Fibroblast of skin of left quadriceps (primary cell): ENCODE measurements around the gene MRTFB.
"Not testable (repeated sequence)": the region's sequence is repeated elsewhere in the genome, so short reads cannot be mapped to it uniquely, and the experiment has no call there.

Experiments
- DNase-seq, 2 experiments: peaks; one replicate each; pipeline ENCODE4 v3.0.0-alpha.2; 2013; ENCODE audit warnings: low read depth in 2 of 2

The MRTFB gene

DNA sequence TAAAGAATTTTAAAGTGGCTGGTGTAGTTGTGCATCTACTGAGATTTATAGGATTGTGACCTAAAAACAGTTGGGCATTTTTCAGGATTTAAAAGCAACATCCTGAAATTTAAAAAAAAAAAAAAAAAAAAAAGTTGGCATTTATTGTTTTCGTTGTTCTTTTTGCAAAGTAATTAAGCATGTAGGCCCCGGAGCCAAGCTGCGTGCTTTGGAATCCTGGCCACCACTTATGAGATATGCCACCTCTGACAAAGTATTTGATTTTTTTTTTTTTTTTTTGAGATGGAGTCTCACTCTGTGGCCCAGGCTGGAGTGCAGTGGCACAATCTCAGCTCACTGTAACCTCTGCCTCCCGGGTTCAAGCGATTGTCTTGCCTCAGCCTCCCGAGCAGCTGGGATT, 112.8 kb downstream of the MRTFB start:
- DNase-seq = not testable (repeated sequence)

DNA sequence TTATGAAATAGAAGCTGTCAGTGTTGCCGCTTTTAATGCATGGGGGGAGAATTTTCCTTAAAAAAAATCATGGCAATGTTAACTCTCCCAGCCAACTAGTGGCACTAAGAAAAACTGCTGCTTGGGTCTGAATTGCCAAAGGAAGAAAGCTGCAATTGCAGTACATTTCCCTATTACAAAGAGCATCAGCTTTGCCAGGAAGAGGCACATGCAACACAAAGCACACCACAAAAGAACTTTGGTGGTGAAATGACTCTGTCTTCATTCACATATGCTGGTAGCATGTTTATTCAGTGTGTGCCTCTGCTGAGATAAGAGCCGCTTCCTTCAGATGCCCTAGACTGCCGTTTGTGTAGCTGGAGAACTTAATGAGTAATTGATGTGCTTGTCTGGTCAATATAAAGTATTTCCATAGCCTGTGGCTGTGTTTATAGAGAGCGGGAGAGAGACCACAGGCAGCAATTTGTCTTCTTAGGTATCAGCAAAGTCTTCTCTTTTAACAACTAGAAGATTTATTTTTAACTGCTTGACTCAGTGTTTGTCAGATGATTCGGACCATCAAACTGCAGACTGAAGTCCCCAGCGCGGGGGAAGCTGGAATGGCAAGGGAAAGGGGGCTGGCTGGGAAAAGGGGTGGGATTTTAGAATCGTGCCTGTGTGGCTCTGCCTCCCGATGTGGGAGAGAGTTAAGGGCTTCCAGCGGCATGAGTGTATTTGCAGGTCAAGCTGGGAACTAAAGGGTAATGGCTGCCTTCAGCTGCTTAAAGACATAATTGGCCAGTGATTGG, 115.1 kb downstream of the MRTFB start:
- peak; percentile 67 to 75 for DNase-seq

DNA sequence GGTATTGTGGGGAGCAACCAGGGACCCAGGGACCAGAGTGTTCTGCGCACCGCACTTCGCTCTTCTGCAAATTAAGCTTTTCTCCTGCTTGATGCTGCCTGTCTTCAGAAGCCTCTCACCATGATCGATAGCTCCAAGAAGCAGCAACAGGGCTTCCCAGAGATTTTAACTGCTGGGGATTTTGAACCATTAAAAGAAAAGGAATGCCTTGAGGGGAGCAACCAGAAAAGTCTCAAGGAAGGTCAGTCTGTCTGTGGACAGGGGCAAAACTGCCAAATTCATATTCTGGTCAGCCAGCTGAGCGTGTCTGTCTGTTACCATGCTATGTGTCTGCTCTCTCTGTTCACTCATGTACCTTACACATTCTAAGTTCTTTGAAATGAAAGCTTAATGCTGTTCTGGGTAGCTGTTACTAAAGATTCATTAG, 115.7 kb downstream of the MRTFB start:
- DNase-seq = no peak

DNA sequence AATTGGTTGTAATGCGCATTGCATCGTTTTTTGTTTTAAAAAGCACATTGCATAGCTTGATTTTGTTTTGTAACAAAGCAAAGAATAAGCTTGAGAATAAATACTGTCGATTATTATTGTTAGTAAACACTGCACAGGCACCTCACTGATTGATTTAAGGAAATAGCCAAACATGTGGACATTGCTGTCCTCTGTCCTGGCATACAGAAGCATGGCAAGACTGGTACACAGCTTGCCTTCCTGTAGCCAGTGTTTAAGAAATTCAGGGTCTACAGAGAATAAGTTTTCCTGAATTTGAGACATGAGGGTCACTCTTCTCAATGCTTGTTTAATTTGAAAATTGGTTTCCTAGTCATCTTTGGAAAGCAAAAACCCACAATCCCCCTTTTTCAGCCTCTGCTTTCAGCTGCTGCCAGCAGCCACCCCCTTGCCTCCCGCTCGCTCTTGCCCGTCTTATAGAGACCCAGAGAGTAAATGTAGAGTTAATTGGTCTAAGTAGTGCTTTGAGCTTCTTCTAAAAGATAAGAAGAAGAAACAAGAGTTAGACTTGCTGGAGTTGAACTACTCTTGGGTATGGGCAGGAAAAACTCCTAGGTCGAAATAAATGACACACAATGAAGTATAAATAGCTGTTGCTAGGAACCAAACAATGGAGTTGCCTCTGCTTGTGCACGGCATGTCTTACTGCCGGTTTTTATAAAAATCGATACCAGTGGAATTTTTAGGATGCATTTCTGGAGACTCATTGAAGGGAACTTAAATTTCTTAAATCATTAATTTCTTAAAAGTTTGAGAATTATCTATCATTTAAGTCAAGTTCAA, 116.6 kb downstream of the MRTFB start:
- DNase-seq = no peak

DNA sequence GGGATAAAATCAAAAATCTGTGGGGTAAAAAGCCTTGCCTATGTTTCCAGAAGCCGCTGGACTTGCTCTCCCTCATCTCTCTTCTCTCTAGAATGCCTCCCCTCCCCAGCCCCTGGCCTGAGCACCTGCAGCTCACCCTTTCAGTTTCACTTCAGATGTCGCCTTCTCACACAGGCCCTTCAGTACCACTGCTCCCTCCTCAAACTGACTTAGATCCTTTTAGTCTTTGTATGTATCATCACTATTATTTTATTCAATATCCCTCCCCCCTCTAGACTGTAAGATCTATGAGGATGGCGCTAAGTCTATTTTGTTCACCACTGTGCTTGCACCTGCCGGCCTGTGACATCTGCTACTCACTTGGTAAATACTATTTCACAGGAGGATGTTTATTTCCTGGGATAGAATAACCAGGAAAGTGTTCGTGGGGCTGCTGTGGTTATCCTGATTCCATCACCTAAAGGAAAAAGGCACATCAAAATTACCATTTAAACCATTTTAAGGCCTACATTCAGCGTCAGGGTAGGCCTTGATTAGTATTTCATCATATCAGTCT, 122.3 kb downstream of the MRTFB start:
- DNase-seq = no peak

DNA sequence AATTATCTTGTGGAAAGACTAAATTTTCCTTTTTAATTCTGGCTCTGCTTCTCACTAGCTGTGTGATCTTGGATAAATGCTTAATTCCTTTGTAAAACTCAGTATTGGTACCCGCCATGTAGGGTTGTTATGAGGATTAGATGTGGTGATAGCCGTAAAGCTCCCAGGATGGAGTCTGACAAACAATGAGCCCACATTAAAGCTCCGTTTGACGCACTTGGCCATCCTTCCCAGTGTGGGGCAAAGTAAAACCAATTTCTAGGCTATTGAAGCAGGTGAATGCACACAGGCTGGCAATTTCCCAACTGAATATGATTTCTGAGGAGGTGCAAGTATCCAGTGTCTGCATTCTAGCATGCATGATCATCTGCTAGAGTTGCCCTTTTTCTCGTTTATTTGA, 123.6 kb downstream of the MRTFB start:
- no peak for DNase-seq

DNA sequence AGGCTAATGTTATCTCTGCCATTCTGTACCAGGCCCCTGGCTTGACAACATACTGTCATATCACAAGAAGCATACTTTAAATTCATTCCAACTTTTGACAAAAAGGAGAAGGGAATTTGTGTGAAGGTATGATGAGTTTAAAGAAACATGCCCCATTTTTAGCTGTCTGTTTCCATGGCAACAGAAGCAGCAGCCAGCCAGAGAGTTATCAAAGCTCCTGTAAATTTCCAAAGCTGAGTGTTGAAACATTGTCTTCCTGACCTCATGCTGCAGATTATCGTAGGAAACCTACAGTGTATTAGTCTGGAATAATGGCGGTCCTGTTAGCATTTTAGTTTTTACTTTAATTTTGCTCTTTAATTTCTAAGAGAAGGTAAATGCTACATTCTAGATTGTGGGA, 124.9 kb downstream of the MRTFB start:
- DNase-seq = no peak

DNA sequence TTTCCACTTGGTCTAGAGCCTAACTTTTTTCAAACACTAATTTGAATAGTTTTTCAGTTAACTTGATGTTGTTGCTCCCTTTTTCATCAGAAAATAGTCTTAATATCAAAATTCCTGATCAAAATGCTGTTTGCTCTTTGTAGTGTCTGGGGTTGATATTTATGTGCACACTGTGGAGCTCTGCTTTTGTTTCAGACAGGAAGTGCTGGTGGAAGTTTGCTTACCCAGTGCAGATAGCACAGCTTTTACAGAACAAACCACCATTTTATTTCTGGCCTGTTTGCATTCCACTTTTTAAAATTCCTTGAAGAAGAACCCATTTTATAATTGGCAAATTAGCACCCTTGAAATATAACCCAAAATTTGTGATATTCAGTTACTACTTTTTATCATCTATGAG, 125.4 kb downstream of the MRTFB start:
- DNase-seq = no peak

DNA sequence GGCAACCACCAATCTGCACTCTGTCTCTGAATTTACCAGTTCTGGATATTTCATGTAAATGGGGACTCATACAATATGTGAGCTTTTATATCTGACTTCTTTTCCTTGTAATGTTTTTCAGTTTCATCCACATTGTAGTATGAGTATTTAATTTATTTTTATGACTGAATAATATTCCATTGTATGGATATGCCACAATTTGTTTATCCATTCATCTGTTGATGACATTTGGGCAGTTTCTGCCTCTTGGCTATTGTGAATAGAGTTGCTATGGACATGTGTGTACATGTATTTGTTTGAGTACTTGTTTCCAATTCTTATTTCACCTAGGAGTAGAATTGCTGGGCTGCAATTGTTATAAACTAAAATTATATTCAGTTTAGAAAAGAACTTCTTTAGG, 126.9 kb downstream of the MRTFB start:
- no peak for DNase-seq

DNA sequence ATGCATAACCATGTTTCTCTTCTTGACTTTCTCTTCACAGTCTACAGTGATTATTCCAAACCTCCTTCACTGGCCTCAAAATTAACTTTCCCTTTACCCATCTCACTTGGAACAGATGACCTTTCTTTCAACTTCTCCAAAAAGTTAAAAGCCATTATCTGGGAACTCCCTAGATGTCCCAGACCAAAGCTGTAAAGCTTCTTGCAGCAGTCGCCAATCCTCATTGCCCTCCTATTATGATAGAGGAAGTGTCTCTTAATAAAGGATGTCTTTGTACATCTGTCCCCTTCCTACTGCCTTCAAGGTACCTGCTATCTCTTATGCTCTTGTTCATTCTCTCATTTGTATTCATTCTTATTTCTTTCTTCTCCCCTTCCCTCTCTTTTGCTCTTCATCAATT, 127.5 kb downstream of the MRTFB start:
- no peak for DNase-seq

DNA sequence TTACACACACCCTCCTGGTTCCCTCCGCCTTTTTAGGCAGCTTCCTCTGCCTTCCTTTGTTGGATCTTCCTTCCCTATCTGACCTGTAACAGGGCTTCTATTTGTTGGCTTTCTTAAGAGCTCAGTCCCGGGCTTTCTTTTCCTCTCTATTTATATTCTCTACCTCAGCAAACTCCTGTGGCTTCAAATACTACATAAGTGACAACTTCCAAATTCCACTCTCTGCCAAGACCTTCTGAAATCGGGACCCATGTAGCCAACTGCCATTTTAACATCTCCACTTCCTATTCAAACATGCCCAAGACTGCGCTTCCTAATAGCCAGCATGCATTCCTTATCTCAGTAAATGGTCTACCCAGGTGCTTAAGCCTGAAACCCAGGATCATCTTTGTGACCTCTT, 128.1 kb downstream of the MRTFB start:
- DNase-seq = no peak

DNA sequence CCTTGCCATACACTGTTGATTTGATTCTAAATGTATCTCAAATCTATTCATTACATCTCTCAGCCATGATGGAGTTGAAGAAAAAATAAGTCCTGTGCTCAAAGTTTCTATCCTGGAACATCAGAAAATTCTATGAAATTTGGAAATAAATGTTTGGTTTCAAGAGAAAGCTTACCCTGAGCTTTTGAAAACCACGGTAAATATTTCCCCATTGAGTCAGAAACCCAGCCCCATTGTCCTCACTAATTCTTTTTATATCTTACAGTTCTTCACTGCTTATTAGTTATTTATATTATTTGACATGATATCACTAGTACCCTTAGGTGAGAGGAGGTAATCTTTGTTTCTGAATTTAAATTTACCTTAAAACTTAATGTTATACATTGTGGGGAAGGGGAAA, 128.5 kb downstream of the MRTFB start:
- DNase-seq = peak in 1 of 2 experiments; percentile 11

DNA sequence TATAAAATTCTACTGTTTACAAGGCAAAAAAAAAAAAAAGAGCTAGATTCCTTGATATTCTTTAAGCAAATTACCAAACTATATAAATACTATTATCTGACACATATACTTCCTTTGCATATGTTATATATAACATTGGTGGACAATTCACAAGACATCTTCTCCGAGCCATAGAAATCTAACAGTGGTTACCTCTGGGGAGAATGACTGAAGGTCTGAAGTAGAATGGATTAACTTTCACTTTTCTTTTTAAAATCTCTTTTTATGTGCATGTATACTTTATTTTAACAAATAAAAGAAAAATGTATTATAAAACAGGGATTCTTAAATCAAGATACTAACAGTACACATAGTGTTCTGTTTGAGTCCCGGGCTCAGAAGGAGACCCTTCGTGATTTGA, 131.0 kb downstream of the MRTFB start:
- no peak for DNase-seq

DNA sequence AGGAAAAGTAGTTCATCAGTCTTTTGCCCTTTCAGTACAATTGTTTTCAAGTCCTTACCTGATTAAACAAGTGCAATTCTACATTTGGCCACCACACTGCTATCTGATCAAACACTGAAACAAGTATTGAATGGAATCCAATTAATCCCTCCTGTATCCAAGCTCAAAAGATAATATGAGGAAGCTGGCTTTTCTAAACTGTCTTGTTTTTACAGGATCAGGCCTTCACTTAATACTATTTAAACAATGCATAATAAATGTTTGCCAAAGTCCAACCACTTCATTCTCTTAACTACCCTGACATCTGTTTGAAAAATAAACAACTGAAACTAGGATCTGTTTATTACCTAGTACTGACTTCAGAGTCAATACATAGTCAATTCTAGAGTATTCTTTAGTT, 131.6 kb downstream of the MRTFB start:
- no peak for DNase-seq

DNA sequence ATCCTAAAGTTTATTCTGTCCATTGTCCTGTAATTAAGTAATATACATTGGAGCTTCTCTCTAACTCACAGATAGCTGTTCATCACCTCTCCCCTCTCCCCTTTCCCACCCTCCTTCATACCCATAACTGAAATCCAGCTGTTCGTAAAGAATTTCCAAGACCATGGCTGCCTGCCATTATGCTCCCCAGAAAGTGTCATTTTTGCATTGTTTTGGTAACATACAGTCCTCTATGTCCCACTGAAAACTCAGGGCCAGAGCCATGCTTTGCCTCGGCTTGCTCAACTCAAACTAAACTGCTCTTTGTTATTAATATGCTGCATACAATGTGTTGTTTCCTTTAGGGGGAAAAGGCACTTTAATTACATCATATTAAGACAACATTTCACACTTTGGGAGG, 132.0 kb downstream of the MRTFB start:
- DNase-seq = no peak

DNA sequence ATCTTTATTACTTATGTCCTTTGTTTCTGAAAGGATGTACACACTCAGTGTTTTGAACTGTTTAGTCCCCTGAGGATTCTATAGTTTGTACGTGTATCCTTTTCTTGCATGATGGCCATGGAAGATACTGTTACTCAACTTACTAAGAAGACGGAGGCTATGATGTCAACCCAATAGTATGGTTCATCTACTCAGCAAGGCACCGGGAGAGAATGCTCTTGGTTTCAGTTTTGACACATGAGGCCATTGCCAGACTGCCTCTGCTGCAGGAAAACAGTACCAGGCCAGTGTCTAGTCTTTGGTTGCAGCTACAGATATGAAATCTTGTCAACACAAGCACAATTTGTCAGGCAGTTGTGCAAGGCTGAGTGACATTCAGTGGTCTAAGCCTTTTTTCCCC, 134.5 kb downstream of the MRTFB start:
- no peak for DNase-seq

DNA sequence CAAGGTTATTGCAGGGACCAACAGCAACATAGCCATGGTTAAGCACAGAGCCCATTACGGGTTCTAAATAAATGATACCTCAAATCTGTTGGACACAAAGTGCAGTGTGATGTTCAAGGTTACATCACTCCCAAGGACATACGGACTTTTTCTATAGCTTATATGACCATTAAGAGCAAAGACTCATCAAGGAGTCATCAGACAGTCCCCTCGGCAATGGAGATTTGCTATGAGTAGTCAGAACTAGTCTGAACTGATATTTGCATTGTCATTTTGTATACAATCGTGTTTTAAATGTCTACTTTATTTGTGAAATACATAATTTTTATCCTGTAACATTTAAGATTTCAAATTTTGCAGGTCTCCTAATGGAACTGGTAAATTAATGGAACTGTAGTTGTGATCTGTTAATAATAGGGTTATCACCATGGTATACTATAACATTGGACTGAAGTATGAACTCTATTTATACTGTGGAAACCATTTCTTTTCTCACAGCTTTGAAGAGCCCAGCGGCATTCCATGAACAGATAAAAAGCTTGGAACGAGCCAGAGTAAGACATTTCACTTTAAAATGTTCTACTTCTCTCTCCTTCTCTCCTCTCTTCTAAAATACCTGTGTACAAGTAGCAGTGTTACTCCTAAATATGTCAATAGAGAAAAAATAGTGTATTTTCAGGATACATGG, 140.9 kb downstream of the MRTFB start:
- no peak for DNase-seq

DNA sequence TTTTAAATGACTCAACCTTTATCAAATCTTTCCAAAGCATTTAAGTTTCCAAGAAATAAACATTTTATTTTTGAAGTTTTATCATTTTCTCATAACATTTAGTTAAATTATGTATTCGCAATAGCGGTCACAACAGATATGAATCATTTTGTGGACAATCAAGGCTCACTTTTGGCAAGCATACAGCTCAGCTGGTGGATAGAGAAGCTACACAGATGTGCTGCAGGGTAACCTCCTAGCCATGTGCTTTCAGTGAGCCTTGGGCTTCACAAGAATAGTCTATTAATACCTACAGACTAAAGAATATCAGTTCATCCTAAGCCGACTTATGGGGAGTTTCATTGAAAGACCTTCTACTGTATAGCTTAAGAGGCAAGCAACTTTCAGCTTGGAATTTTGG, 144.8 kb downstream of the MRTFB start:
- no peak for DNase-seq

DNA sequence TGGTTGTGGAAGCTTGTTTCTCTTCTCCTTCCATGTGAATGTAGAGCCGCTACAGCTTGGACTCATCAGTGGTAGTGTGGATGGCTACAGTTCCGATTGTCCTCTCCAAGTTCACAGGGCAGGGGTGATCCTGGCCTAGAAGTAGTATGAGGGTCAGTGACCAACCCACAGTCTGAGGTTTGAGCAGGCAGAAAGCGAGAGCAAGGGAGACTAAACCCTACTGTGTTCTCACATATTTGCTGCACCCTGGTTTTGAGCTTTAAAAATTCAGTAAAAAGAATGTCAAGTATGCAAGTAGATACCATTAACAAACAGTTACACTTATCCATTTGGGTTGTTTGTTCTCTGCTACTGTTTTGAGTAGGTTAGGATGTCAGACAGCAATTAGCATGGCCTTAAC, 148.9 kb downstream of the MRTFB start:
- no peak for DNase-seq

DNA sequence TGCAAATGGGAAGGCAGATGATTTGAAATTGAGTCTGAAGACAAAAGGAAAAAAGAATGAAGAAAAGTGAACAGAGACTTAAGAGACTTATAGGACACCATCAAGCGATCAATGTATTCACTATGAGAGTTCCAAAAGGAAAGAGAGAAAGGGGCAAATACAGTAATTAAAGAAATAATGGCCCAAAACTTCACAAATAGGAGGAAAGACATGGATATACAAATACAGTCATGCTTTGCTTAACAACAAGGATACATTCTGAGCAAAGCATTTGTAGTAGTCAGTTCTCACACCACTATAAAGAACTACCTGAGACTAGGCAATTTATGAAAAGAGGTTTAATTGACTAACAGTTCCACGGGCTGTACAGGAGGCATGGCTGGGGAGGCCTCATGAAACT, 152.5 kb downstream of the MRTFB start:
- no peak for DNase-seq

DNA sequence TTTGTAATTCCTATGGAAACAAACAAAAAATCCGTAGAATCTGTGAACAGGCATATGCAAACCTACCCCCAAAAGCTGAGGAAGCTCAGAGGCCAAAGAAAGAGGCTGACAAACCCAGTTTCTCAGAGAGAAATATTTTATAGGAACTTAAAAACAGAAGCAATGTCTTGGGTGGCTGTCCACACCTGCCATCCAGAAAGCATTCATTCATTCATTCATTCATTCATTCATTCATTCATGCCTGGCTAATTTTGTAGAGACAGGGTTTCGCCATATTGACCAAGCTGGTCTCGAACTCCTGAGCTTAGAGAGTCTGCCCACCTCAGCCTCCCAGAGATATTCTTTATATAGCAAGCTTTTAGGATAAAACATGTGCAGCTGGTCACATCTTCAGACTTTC, 154.3 kb downstream of the MRTFB start:
- no peak for DNase-seq

DNA sequence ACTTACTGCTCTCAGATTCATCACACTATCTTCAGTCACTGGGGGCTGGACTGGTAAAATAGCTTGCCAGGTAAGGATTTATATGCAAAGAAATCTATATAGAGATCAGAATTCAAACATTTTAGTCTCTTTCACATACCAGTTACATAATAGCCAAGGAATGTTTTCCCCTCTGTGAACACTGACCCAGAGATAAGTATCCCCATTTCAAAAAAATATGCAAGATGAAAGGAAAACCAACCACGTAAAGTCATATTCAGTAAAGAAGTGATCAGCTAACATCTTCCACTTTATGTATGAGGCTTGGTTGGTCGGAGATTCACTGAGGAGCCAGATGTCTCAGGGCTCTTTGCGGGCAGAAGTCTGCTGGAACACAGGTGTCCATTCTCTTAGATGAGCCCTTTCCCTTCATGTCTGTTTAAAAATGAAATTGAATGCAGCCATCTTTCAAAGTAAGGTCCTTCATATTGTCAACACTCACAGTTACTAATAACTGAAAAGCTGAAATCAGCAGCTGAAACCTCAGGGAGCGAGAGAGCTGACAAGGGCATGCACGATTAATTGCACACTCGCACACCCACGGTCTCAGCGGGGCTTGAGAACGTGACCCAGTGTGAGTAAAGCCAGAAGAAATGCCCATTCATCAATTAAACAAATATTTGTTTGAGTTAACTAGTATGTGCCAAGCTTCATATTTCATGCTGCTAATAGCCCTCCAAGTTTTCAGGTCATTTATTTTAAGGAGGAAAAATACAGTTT, 161.2 kb downstream of the MRTFB start:
- peak; percentile 28 for DNase-seq
